HG02642 (cell line): Measurements from ENCODE around the gene SLC9A8.
"Not testable (repeated sequence)": the region's sequence is repeated elsewhere in the genome, so short reads cannot be mapped to it uniquely, and the experiment has no call there.

Source experiments
- ATAC-seq: cut with Tn5 transposase; IDR thresholded peaks from one replicate; pipeline ENCODE4 v1.9.1; 2021; ENCODE audit warnings: mild to moderate bottlenecking; ENCODE audit not compliant: unreplicated experiment, poor library complexity

Gene SLC9A8

DNA sequence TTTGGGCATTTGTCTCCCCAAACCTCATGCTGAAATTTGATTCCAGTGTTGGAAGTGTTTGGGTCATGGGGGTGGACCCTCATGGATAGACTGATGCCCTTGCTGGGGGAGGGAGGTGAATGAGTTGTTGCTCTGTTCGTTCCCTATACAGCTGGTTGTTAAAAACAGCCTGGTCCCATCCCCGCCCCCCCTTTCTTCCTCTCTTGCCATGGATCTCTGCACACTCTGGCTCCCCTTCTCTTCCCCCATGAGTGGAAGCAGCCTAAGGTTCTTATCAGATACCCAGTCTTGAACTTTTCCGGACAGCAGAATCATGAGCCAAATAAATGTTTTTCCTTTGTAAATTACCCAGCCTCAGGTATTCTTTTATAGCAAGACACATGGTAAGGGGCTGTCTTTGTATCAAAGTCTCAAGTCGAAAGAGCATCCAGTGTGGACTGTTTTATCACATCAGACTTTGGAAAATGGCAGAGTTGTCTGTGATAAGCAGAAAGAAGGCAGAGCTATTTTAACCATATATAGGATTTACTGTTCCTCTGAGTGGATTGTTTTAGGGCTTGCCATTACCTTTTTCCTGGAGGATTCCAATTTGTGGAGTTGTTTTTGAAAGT lies 31.2 kb downstream of the SLC9A8 start:
- no peak for ATAC-seq

DNA sequence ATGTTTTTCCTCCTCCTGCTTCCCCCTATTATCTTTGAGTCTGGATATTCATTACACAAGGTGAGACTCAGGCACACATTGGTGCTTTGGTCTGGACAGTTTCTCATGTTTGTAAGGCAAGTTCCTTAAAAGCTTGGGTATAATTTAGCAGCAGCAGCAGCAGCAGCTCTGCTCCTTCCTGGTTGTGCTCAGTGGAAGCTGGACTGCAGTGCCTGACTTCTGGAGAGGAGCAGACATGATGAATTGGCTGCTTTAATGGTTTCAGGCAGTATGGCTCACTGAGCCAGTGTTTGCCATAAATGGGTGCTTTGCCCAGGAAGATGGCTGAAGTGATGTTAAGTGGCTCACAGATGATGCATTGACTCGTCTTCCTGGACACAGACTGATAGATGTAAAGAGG lies 32.4 kb downstream of the SLC9A8 start:
- no peak for ATAC-seq

DNA sequence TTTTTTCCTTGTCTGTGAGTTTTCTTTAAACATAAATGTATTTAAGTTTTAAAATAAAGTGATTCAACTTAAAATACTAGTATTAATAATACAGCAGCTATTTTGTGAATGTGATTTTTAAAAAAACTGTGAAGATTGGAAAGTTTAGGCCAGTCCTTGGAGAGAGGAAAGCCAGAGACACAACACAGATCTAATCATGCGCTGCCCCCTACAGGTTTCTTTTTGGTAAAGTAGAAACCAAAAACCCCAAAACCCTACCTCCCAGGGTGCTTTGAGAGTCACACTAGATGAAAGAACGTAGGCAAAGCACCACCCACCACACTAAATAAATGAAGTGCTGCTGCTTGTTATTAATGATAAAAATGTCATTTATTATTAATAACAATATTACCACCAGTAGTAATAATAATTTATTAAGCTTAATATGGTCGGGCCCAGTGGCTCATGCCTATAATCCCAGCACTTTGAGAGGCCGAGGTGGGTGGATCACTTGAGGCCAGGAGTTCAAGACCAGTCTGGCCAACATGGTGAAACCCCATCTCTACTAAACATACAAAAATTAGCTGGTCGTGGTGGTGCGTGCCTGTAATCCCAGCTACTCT lies 33.7 kb downstream of the SLC9A8 start:
- no peak for ATAC-seq

DNA sequence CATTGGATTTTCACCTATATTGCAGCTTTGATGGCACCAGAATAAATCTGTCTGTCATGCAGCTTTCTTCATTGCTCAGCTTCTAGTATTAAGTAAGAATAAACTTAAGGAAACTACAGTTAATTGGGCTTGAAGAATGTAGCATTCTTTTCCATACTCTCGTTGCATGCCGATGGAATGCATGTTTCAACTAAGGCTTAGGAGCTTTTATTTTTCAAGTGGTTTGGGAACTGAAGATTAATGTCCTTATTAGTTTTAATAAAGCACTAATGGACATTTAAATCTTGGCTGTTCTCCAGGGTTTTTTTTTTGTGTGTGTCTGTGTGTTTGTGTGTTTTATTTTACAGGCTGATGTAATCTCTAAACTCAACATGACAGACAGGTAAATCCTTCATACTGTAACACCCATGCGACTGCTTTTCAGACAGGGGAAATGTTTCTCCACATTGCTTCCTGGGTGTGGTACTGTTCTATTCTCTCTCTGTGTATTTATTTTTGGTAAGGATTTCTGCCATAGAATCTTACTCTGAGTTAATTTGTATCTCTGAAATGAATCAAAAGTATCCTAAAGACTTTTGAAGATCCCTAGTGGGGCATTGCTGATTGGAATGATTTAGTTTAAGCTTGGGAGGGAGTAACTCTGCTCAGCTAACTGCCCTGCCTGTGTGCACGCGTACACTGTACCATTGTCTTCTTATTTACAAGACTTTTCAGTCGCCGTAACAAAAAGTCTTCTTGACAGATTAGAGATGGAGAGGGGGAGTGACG lies 38.0 kb downstream of the SLC9A8 start:
- no peak for ATAC-seq

DNA sequence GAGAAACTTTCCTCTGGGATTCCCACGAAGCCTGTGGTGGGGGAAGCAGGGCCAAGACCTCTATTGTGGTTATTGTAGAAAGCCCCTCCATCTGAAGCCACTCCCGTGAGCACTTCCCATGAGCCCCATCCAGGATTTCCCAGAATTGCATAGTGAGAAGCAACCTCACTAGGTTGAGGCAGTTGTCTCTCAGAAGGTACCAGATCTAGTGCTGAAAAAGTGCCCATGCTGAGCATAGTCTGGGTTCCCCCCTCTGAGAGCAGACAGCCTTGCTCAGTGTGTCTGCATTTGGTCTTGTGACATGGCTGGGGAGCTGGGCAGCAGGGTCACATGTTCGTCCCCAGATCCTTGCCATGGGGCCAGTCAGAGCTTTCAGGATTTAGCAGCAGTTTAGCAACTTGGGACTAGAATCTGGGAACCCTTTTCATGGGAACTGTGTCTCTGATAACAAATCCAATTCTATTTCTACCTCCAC lies 38.6 kb downstream of the SLC9A8 start:
- no peak for ATAC-seq

DNA sequence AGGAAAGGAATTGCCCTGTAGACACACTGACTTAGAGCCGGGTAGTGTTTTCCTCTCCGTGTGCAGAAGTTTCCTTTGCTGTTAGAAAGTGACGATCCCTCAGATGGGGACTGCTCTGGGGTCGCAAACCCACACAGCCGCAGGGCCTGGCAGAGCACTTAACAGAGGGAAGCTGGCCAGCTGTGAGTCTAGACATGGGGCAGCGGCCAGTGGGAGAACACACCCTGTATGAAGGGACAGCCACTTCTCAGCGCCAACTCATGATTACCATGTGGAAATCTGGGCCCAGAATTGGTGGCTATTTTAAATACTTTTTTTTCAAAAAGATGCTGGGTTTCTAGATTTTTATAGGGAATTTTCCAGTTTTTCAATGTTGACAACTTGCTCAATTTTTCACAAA lies 39.4 kb downstream of the SLC9A8 start:
- ATAC-seq, result no peak

DNA sequence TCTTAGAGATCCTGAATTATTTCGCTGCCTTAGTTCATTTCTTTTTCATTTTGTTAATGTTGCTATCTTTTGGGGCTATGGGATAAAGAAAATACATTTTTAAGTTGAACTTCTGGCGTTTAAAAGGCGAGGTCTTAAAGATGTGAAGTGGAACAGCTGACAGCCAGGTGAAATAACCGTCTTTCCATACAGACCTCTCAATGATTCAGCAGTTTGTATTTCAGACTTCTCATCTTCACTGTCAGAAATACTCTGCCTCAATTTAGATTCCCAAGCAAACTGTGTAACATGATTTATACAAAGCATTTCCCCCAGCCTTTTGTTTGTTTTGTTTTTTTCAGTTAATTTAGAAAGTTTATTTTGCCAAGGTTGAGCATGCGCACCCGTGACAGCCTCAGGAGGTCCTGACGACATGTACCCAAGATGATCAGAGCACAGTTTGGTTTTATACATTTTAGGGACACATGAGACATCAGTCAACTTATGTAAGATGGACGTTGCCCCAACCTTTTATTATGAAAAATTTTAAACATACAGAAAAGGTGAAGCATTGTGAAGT lies 40.0 kb downstream of the SLC9A8 start:
- ATAC-seq, result no peak

DNA sequence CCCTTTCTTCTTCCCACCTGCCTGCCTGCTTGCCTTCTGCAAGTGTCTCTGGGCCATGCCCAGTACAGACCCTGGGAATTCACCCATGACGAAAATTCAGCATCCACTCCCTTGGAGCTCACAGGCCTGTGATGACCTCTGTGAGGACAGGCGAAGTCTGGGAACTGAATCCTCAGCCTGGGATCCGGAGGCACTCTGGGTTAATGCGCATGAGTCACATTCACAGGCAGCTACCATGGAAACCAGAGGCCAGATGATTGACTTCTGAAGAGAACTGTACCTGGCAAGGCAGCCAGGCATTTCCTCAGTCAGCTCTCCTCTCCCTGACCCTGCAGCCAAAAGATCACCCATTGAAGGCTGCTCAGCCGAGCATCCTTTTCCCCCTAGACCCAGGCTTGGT lies 41.0 kb downstream of the SLC9A8 start:
- ATAC-seq, result no peak

DNA sequence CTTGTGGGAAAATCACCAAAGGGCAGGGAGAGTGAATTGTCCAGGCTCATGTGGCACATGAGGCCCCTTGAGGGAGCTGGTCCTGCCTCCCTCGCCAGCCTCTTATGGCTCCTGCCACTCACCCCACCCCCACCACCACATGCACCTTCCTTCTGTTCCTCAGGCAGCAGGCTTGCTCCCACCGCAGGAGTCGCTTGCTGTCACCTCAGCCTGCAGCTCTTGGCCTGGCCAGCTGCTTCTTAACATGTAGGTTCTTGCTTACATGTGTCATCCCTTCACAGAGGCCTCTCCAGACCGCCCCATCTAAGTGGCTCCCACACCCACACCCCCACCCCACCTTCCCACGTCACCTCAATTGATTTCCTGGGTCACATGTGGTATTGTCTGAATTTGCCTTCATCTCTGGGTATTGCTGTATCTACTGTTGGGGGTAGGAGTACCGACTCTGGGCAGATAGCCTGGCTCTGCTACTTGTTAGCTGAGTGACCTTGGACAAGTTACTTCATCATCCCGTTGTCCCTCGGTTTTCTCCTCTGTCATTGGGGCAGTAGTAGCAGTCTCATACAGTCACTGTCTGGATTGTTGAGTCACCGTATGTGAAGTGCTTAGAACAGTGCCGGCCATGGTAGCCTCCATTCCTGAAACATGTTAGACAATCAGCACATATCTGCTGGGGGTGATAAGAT lies 41.7 kb downstream of the SLC9A8 start:
- ATAC-seq, result no peak

DNA sequence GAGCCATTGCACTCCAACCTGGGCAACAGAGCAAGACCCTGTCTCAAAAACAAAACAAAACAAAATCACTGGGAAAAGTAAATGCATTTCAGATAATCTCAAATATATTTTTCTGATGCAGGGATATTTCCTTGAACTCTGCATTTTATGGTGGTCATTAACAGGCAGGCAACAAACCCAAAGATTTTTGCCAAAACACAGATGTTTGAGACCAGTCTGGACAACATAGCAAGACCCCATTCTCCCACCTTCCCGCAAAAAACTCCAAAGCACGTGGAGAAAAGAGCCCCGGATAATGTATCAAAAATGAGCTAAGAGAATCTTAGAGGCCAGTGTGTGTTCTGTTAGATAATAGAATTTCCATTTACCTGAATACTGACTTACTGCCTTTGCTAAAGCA lies 44.3 kb downstream of the SLC9A8 start:
- no peak for ATAC-seq

DNA sequence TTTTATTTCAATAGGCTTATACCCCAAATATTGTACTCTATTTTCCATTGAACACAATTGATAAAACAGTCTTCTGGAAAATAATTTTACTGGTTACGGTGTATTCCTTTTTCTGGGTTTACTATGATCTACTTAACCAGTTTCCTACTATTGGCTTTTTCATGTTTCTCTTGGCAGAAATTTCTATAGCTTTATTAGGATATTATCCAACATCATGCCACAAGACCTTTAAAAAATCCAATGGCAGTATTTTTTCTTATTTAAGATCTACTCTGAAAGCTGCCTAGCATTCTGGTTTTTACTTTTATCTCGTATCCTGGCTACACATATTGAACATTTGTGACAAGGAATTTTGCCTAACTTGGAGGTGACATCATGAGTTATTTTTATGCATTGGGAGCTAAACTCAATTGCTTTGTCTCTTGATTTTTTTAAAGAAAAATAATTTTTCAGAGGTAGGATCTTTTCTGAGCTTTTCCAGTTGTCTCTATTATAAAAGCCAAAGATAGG lies 45.5 kb downstream of the SLC9A8 start:
- ATAC-seq, result no peak

DNA sequence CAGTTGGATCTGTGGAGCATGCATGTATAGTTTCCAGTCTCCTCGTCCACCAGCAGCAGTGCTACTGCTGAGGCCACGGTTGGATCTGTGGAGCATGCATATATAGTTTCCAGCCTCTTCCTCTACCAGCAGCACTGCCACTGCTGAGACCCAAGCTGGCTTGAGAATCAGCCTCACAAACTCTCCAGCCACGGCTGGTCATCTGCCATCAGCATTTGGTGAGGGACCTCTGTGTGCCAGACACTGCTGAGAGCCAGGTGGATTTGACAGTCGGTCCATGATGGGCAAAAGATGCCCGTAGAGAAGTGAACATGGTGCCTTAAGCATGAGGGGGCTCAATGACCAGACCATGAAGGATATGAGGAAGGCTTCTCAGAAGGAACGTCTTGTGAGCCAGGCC lies 46.4 kb downstream of the SLC9A8 start:
- no peak for ATAC-seq

DNA sequence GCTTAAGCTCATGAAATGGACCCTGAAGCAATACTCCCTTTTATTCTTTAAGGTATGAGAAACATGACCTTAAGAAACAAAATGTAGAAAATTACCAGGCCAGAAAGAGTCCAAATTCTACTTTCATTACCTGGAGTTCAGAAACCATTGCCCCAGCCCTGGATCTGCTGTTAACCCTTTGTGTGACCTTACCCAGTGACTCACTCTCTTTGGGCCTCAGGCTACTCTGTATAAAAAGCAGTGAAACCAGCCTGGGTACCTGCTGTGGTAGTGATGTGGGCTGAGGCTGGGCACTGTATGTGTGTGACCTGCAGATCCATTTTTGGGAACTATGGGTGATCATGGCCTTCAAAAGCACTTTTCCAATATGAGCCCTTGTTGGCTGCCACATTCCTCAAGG lies 47.2 kb downstream of the SLC9A8 start:
- no peak for ATAC-seq

DNA sequence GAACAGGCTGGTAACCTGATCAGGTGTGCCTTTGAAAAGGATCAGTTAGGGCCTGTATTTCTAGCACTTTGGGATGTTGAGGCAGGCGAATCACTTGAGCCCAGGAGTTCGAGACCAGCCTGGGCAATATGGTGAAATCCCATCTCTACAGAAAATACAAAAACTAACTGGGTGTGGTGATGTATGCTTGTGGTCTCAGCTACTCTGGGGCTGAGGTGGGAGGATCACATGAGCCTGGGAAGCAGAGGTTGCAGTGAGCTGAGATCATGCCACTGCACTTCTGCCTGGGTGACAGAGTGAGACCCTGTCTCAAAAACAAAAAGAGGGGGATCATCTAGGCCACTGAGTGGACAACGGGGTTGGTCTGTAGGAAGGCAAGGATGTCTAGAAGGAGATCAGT lies 48.6 kb downstream of the SLC9A8 start:
- not testable (repeated sequence) for ATAC-seq

DNA sequence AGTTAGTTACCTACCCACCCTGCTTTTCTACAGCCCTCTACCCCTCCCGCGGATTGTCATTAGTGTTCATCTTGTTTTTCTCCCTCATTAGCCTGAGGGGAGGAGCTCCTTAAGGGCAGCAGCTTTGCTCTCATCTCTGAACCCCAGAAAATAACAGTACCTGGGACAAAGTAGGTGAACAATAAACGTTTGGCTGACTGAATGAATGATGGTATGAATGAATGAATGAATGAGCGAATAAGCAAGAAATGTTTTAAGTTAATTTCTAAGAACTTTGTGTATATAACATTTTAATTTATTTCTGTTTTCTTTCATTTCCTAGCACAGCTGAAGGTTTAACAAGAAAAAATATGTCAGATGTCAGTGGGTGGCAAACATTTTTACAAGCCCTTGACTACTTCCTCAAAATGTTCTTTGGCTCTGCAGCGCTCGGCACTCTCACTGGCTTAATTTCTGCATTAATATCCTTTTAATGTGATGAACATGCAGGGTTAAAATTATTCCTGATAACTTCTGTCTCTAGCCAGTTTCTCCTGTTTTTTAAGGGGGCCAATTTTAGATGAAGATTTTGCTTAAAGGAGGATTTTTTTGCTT lies 50.1 kb downstream of the SLC9A8 start:
- ATAC-seq, result no peak

DNA sequence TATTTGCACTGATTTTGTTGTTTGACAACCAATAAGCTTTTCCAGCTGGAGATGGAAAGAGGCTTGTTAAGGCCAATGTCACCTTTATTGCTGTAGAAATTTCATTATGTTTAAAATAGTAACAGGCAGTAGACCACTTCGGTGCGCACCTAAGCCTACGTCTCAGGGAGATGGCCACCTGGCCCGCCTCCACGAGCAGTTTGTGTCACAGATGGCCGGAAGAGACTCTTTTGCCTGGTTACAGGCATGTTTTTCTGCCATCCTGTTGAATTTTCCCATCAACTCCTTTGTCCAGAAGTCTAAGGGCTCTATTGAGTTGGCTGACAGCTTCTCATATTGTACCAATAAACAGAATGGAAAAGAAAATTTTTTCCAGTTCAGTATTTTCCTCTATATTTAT lies 51.0 kb downstream of the SLC9A8 start:
- ATAC-seq, result no peak

DNA sequence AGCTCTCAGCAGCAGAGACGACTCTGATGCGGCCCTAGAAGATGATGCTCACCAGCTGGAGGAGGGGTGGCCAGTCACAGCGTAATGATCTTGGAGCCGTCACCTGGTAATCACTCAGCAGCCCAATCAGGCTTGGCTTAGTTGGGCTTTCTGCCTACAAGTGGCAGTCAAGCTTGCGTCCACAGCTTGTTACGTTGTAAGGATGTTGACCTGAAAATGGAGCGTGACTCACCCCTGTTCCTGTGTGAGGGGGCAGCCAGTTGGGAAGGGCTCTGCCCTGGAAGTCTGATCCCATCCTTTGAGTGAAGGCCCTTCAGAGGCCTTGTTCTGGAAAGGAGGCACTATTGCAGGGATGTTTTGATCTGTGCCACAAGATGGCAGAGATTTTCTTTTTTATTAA lies 52.9 kb downstream of the SLC9A8 start:
- no peak for ATAC-seq

DNA sequence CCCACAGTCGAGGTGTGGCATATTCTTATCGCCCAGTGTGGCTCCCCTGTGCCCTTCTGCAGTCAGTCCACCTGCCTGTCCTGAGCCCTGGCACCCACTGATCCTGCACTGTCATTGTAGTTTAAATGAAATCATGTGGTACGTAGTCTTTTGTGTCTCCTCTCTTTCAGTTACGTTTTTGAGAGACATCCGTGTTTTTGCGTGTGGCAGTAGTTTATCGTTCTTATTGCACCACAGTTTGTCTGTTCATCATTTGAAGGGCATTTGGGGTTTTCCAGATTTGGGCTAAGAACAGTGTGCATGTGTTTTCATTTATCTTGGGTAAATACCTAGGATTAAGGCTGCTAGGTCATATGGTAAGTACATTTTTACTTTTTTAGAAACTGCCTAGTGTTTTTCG lies 53.4 kb downstream of the SLC9A8 start:
- no peak for ATAC-seq

DNA sequence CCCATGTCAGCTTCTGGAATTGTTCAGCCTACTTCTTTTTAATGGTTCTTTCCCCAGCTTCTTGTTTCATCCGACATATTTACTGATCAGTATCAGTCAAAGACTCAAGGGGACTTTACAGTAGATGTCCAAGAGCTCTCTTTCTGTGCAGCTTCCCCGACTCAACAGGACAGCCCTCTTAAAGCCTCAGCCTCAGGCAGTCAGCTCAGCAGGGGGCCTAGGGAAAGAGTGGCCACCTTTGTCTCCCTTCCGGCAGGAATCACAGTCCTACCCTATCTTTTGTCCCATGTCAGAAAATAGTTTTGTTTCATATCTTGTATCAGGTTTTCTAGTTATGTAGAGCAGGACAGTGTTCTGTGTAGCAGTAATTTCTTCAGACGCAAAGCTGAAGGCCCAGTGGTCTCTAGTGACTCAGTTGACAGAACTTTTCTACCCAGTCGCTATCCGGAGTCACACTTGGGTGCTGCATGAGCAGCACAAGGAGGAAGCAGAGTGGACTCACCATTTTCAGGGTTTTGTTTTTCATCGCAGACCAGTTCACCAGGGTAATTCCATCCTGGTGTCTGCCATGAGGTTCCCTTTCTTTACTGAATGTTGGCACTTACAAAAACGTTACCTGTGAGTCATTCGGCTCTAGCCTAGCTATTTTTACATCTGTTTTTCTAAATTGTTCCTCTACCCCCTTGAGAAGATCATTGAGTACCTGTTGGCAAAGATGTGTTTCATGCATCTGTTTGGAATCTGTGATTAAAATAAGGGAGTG lies 55.0 kb downstream of the SLC9A8 start:
- ATAC-seq, result no peak

DNA sequence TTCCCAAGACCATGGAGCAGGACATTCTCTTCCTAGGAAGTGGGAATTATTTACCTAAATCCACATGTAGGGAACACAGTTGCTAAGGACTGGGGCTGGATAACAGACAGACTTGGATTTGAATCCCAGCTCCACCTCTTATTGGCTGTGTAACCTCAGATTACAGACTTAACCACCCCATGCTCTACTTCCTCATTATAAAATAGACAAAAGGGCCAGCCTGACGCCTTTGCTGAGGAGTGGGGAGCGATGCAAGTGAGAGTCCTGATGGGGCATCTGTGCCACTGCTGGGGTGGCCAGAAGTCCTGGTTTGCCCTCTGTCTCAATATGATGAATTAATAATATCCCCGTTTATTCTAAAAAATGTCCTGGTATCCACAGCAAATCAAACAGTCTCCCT lies 55.9 kb downstream of the SLC9A8 start:
- no peak for ATAC-seq
